Heart left ventricle (tissue), 13 donors: ENCODE measurements around the gene STK4.

Experiments used
- CTCF ChIP-seq, 12 donors: fragments of 200-600 bp; sonication (generic) in 4 of 12; IDR thresholded peaks; one replicate each; pipeline versions ENCODE4 v1.5.0 to v1.8.0; 2018 to 2022; ENCODE audit warnings: antibody characterized with exemption in 12 of 12, mild to moderate bottlenecking in 5 of 12
- POLR2A ChIP-seq, 2 donors: fragments of 450-650 bp; IDR thresholded peaks; one replicate each; pipeline ENCODE4 v1.6.1; 2017; ENCODE audit warnings: antibody characterized with exemption in 2 of 2, mild to moderate bottlenecking in 2 of 2, moderate library complexity in 2 of 2
- donor health status: ischemic (EF 13 %, LVEDD 7.1; RV severe dilation, severe dysfunction).
- donor health status: DM: no; HTN: yes; CAD: no.
- donor health status: DM: no; HTN: no; CAD: no.
- donor health status: ischemic (EF 25% LVEDD 6.9; RV normal size, moderate dysfunction).
- donor health status: ischemic (EF 25% LVEDD 5.7; RV mildly dilated, moderate dysfunction).
- donor health status: ischemic (EF 35%, LVEDD 5.7; RV mildly dilated, moderate dysfunction).
- donor health status: nonischemic (EF 11% LVEDD 7.7; RV severe dilation, severe dysfunction).
- donor health status: DM: yes; HTN: yes; CAD: no.
- donor health status: PGD.
- donor health status: ischemic (EF 29% LVEDD 5.4; RV normal size, mild dysfunction).
- donor health status: nonischemic (EF 23%, LVEDD 6.1; RV moderate dilation, normal function).

GRCh38 chr20:44959638-44960102, 6.6 kb upstream of the STK4 start:
- TF ChIP-seq CTCF (IDR thresholded peaks at IDR 0.05) (peak in 2 of 12 donors; percentile 2 to 6), POLR2A (IDR thresholded peaks at IDR 0.05) (no peak)
